ENCODE data around the gene COL4A5. TPM values are rescaled to one million over a fixed set of nuclear protein-coding genes. Genes with fewer than 3 reads are reported as not detected.
A peak's percentile ranks its signal among the peaks of the same experiment; 100 is the strongest.

COL4A5 gene
- total RNA-seq, 8 experiments from 2014 or later = 4.8 to 125 (median 34.1) TPM

DNA sequence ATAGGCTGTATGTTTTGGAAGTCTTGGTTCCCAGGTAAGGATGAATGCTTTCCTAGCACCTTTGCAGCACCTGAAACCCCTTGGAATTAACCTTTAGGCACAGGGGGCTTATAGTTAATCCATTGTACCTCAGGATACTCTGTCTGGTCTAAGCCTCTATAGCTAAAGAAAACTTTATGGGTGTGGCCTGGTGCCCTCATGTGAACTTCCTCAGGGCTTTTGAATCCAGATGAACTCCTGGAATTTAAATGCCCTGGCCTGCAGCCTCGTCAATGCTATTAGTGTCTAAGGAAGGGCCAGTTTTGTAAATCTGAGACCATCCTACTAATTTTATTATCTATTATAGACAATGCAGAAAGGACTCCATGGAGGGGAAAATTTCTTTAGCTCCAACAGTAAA lies 262.9 kb downstream of the COL4A5 start:
- H3K4me1 ChIP-seq (replicated peaks in 1 of 2) = no peaks in the 10 kb centered on the region
- WGBS, 10 experiments = 0 to 60% methylated on average over 1 of the region's 1 CpG; no CpG with 5 or more reads in 8 of the 10 experiments
- in situ Hi-C loops (cut with MboI; ENCODE audit: low pct_unique_long_range_greater_than_20kb in 2 of 9, low sequenced_read_pairs in 9 of 9, unreplicated experiment in 9 of 9) = no loop called here
- peak in 3 of 8 experiments; percentile 16 to 68 (median 62) for ATAC-seq (replicated peaks in 6 of 8)
- no peak overlapping the region for H3K27ac ChIP-seq
- H3K4me3 ChIP-seq = no peak overlapping the region

DNA sequence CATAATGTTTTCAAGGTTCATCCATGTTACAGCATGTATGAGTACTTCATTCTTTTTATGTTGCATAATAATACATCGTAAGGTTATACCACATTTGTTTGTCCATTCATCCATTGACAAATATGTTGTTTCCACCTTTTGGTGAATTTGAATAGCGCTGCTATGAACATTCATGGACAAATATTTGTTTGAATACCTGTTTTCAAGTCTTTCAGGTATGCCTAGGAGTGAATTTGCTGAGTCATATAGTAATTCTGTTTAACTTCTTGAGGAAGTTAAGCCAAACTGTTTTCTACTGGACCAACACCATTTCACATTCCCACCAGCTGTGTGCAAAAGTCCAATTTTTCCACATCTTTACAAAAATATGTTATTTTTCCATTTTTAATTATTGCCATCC lies 265.2 kb downstream of the COL4A5 start:
- WGBS, 10 experiments = 50 to 100% (median 75%) methylated on average over 1 to 2 of the region's 2 CpGs; no CpG with 5 or more reads in 4 of the 10 experiments
- no peak for ATAC-seq (replicated peaks in 6 of 8)
- H3K27ac ChIP-seq = no peak overlapping the region
- in situ Hi-C loops (cut with MboI; ENCODE audit: low pct_unique_long_range_greater_than_20kb in 2 of 9, low sequenced_read_pairs in 9 of 9, unreplicated experiment in 9 of 9) = no loop called here
- H3K4me1 ChIP-seq (replicated peaks in 1 of 2) = no peaks in the 10 kb centered on the region
- no peak overlapping the region for H3K4me3 ChIP-seq

GRCh38 chrX:108712886-108713285 lies 273.2 kb downstream of the COL4A5 start:
- Histone ChIP-seq H3K4me1 (replicated peaks in 1 of 2) (no peaks in the 10 kb centered on the region), H3K4me3 (no peak overlapping the region), H3K27ac (no peak overlapping the region)
- ATAC-seq (replicated peaks in 6 of 8) = no peak
- in situ Hi-C loops (cut with MboI; ENCODE audit: low pct_unique_long_range_greater_than_20kb in 2 of 9, low sequenced_read_pairs in 9 of 9, unreplicated experiment in 9 of 9) = no loop called here
- WGBS, 10 experiments = 0 to 88% (median 71%) methylated on average over 1 of the region's 1 CpG; no CpG with 5 or more reads in 7 of the 10 experiments

GRCh38 chrX:108722561-108722960 lies 282.9 kb downstream of the COL4A5 start:
- H3K4me1 ChIP-seq (replicated peaks in 1 of 2) = no peaks in the 10 kb centered on the region
- H3K4me3 ChIP-seq = no peak overlapping the region
- H3K27ac ChIP-seq = no peak overlapping the region
- WGBS, 10 experiments = 0 to 60% (median 15%) methylated on average over 2 of the region's 2 CpGs; no CpG with 5 or more reads in 6 of the 10 experiments
- in situ Hi-C loops (cut with MboI; ENCODE audit: low pct_unique_long_range_greater_than_20kb in 2 of 9, low sequenced_read_pairs in 9 of 9, unreplicated experiment in 9 of 9) = no loop called here
- no peak for ATAC-seq (replicated peaks in 6 of 8)

GRCh38 chrX:108726748-108727147 lies 287.1 kb downstream of the COL4A5 start:
- in situ Hi-C loops (cut with MboI; ENCODE audit: low pct_unique_long_range_greater_than_20kb in 2 of 9, low sequenced_read_pairs in 9 of 9, unreplicated experiment in 9 of 9) = no loop called here
- WGBS, 10 experiments = 0 to 100% (median 71%) methylated on average over 1 to 3 of the region's 3 CpGs; no CpG with 5 or more reads in 4 of the 10 experiments
- no peaks in the 10 kb centered on the region for H3K4me1 ChIP-seq (replicated peaks in 1 of 2)
- no peak for ATAC-seq (replicated peaks in 6 of 8)
- no peak overlapping the region for H3K27ac ChIP-seq
- no peak overlapping the region for H3K4me3 ChIP-seq

GRCh38 chrX:108731153-108731552 lies 291.5 kb downstream of the COL4A5 start:
- no peak overlapping the region for H3K4me3 ChIP-seq
- H3K27ac ChIP-seq = no peak overlapping the region
- in situ Hi-C loops (cut with MboI; ENCODE audit: low pct_unique_long_range_greater_than_20kb in 2 of 9, low sequenced_read_pairs in 9 of 9, unreplicated experiment in 9 of 9) = no loop called here
- 0% methylated on average over 2 of the region's 2 CpGs; no CpG with 5 or more reads in 9 of the 10 experiments for WGBS, 10 experiments
- H3K4me1 ChIP-seq (replicated peaks in 1 of 2) = no peaks in the 10 kb centered on the region
- no peak for ATAC-seq (replicated peaks in 6 of 8)

- Histone ChIP-seq H3K27ac (no peak overlapping the region), H3K4me1 (replicated peaks in 1 of 2) (no peaks in the 10 kb centered on the region), H3K4me3 (peak overlapping the region in 4 of 5 donors; percentile 3 to 27 (median 21))
- in situ Hi-C loops (cut with MboI; ENCODE audit: low pct_unique_long_range_greater_than_20kb in 2 of 9, low sequenced_read_pairs in 9 of 9, unreplicated experiment in 9 of 9) = no loop called here
- ATAC-seq (replicated peaks in 6 of 8) = peak in 2 of 8 experiments; percentile 8 to 25
- 0 to 35% (median 10%) methylated on average over 1 to 18 of the region's 39 CpGs; no CpG with 5 or more reads in 6 of the 10 experiments for WGBS, 10 experiments
These were observed 293.1 kb downstream of the COL4A5 start for GRCh38 chrX:108732630-108733321.

GRCh38 chrX:108734426-108734825 lies 294.8 kb downstream of the COL4A5 start:
- Histone ChIP-seq H3K27ac (no peak overlapping the region), H3K4me1 (replicated peaks in 1 of 2) (no peaks in the 10 kb centered on the region), H3K4me3 (no peak overlapping the region)
- in situ Hi-C loops (cut with MboI; ENCODE audit: low pct_unique_long_range_greater_than_20kb in 2 of 9, low sequenced_read_pairs in 9 of 9, unreplicated experiment in 9 of 9) = no loop called here
- 13 to 42% methylated on average over 2 to 3 of the region's 7 CpGs; no CpG with 5 or more reads in 8 of the 10 experiments for WGBS, 10 experiments
- ATAC-seq (replicated peaks in 6 of 8) = no peak

DNA sequence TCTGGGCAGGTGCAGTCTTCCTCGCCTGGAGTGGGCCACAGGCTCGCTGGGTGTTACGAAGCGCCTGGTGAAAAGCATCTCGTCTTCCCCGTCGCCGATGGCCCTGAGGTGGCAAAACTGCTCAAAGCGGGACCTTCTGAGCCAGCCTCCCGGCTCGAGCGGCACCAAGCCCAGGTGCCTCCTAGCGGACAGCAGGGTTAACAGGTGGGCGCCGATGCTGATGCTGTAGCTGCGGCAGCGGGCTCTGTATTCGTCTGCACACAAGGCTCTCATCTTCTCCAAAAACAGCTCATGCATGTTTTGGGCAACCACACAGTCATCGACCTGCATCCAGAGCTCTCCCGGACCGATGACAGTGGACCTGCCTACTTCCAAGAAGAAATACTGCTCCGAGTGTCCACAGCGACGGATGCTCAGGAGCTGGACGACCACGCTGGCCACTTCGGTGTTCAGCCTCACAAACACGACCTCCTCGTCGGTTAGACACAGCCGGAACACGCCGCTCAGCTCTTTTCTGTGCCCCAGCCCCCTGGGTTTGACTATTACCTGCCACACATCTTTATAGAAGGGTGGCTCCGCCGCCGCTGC lies 295.5 kb downstream of the COL4A5 start:
- Histone ChIP-seq H3K27ac (no peak overlapping the region), H3K4me1 (replicated peaks in 1 of 2) (no peaks in the 10 kb centered on the region), H3K4me3 (peak overlapping the region; percentile 51 to 62 (median 52))
- in situ Hi-C loops (cut with MboI; ENCODE audit: low pct_unique_long_range_greater_than_20kb in 2 of 9, low sequenced_read_pairs in 9 of 9, unreplicated experiment in 9 of 9) = no loop called here
- 0 to 50% methylated on average over 3 to 8 of the region's 36 CpGs; no CpG with 5 or more reads in 8 of the 10 experiments for WGBS, 10 experiments
- peak in 1 of 8 experiments; percentile 11 for ATAC-seq (replicated peaks in 6 of 8)

DNA sequence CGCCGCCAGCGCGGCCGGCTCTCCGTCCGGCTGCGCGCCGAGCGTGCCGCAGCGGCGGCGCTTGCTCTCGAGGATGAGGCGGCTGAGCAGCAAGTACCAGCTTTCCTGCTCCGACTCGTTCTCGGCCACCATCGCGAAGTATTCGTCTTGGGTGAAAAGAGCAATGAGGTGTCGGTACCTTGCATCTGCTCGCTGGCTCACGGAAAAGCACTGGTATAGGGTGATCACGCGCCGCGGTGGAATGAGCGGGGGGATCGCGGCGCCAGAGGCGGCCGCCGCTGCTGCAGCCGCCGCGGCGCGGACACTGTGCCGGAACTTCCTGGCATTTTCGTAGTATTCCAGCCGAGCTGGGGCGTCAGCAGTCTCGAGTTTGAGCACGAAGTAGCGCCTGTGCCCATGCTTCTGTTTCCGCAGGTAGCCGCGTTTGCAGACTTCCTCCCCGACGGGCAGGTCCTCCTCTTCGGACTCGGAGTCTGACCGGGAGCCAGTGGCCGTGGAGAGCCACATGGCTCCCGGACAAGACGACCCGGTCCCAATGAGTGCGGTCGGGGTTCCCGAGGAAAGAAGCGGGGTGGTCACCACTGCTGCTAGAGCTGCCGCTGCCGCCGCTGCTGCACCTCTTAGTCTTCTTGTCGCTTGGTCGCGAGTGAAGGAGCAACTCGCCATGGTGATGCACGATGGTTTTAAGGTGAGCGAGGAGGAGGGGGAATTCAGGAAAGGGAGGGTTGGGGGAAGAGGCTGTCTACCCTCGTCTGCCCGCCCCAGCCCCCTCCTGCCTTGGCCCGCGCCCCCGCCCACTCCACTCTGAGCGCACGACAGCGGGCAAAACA lies 296.3 kb downstream of the COL4A5 start:
- in situ Hi-C loops (cut with MboI; ENCODE audit: low pct_unique_long_range_greater_than_20kb in 2 of 9, low sequenced_read_pairs in 9 of 9, unreplicated experiment in 9 of 9) = no loop called here
- 19% methylated on average over 7 of the region's 82 CpGs; no CpG with 5 or more reads in 9 of the 10 experiments for WGBS, 10 experiments
- Histone ChIP-seq H3K27ac (no peak overlapping the region), H3K4me3 (peak overlapping the region; percentile 51 to 62 (median 52)), H3K4me1 (replicated peaks in 1 of 2) (no peaks in the 10 kb centered on the region)
- ATAC-seq (replicated peaks in 6 of 8) = peak; percentile 16 to 52 (median 40)

DNA sequence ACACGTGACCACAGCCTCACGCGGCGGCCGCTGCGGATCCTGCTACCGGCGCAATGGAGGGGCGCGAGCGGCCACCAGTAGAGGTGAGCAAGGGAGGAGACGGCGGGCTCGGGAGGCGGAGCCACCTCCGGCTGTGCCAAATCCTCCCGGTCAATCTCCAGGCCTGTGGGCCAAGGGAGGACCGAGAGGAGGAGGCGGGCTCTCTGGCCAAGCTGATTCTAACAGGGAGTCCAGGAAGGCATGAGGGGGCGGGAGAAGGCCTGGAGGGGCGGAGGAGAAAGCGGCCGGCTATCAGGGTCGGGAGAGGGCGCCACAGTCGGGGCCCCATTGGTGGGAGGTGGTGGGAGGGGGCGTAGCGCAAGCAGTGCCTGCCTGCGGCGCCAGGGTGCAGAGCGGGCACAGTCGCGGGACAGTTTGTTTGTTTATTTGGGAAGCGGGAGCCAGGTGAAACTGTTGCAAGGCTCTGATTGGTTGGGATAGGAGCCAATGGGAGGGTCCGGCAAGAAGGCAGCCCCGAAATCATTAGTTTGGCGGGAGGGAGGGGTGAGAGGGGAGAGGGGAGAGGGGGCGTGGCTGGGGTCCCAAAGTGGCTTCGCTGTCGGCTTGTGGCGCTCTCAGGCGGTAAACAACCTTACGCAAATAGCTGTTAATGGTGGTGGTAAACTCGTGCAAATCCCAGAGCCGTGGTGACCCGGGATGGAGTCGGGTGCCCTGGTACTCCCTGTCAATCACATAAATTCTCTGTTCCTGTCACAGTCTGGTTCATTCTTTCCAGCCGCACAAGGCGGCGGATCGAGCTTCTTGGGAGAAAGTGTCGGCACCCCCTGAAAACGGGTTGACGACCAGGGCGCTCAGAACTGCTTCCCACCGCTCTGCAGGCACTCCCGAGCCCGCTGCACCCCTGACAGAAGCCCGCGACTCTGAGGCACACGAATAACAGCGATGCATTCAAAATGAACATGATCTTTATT lies 297.2 kb downstream of the COL4A5 start, which contains the start of gene IRS4:
TSS of gene IRS4 (minus strand) at position 55 of the 971 bp plus-strand sequence.
- peak; percentile 50 to 90 (median 86) for ATAC-seq (replicated peaks in 6 of 8)
- in situ Hi-C loops (cut with MboI; ENCODE audit: low pct_unique_long_range_greater_than_20kb in 2 of 9, low sequenced_read_pairs in 9 of 9, unreplicated experiment in 9 of 9) = no loop called here

DNA sequence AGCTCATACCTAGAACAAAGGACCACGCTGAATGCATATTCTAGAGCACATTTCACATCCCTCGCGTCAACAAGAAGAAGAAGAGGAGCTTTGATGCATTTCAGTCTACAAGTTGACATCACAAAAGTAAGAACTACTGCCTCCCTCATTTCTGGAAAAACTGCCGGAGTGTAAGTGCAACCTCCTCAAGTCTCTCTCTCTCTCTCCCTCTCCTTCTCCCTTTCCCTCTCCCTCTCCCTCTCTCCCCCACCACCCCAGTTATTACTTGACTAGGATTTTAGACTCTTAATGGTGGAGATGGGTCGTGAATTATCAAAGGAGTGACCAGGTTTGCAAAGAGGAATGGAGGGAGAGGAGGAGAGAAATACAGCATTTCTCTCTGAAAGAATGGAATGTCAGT lies 298.1 kb downstream of the COL4A5 start:
- ATAC-seq (replicated peaks in 6 of 8) = no peak
- H3K4me1 ChIP-seq (replicated peaks in 1 of 2) = no peaks in the 10 kb centered on the region
- in situ Hi-C loops (cut with MboI; ENCODE audit: low pct_unique_long_range_greater_than_20kb in 2 of 9, low sequenced_read_pairs in 9 of 9, unreplicated experiment in 9 of 9) = no loop called here
- peak overlapping the region; percentile 51 to 62 (median 52) for H3K4me3 ChIP-seq
- H3K27ac ChIP-seq = no peak overlapping the region
- WGBS, 10 experiments = 14 to 80% (median 28%) methylated on average over 1 to 3 of the region's 5 CpGs; no CpG with 5 or more reads in 6 of the 10 experiments

More for the DNA sequence above, 297.2 kb downstream of the COL4A5 start, which contains the start of gene IRS4:
- H3K4me3 ChIP-seq = peak within 1 kb of the TSS; percentile 51 to 62 (median 52)
- no peak within 1 kb of the TSS for H3K27ac ChIP-seq
- no peaks in the 10 kb centered on the region for H3K4me1 ChIP-seq (replicated peaks in 1 of 2)
- 5 to 40% methylated on average over 1 to 4 of the region's 62 CpGs; no CpG with 5 or more reads in 8 of the 10 experiments for WGBS, 10 experiments

All from motor neuron (in vitro differentiated cells).